MCF 10A (cell line): ENCODE results near the gene GTF2A1L. TPM values are rescaled to one million over a fixed set of nuclear protein-coding genes. Genes with fewer than 3 reads are reported as not detected.

Experiments used
- BruUV-seq: library from RNA; stranded (reverse); fragments of 400-500 nt; replicated peaks from 2 replicates; lab custom pipeline; 2021; lab: Mats Ljungman, UMichigan
- CTCF ChIA-PET: fragments of 300-600 bp; sonication (Branson Sonifier 250); formaldehyde crosslinking; extraction: SDS; loops from one replicate; lab custom pipeline; 2021; ENCODE audit warnings: antibody characterized with exemption, inconsistent platforms; lab: Yijun Ruan, JAX
- POLR2A ChIA-PET: fragments of 300-600, 350-650 bp; sonication (Branson Sonifier 250); formaldehyde crosslinking; extraction: SDS; loops from one replicate; lab custom pipeline; 2020; ENCODE audit warnings: antibody characterized with exemption, inconsistent platforms; lab: Yijun Ruan, JAX
- DNase-seq: peaks from one replicate; pipeline ENCODE4 v3.0.0-alpha.2; 2018; ENCODE audit not compliant: unreplicated experiment
- H3K27ac Mint-ChIP-seq: one replicate; pipeline ENCODE4 v1.8.0; 2022; ENCODE audit warnings: mild to moderate bottlenecking, low read depth, mixed read lengths; ENCODE audit not compliant: unreplicated experiment
- H3K27me3 Mint-ChIP-seq: one replicate; pipeline ENCODE4 v1.8.0; 2022; ENCODE audit warnings: mixed read lengths; ENCODE audit not compliant: insufficient read depth, unreplicated experiment
- H3K36me3 Mint-ChIP-seq: one replicate; pipeline ENCODE4 v1.8.0; 2022; ENCODE audit warnings: mild to moderate bottlenecking, moderate library complexity, mixed read lengths; ENCODE audit not compliant: insufficient read depth, unreplicated experiment
- H3K4me1 Mint-ChIP-seq: one replicate; pipeline ENCODE4 v1.8.0; 2022; ENCODE audit warnings: mixed read lengths; ENCODE audit not compliant: insufficient read depth, unreplicated experiment
- H3K4me3 Mint-ChIP-seq: one replicate; pipeline ENCODE4 v1.8.0; 2022; ENCODE audit warnings: mild to moderate bottlenecking, moderate library complexity, mixed read lengths; ENCODE audit not compliant: unreplicated experiment
- H3K9me3 Mint-ChIP-seq: one replicate; pipeline ENCODE4 v1.8.0; 2022; ENCODE audit warnings: mixed read lengths; ENCODE audit not compliant: unreplicated experiment
- CTCF ChIP-seq: fragments of 200-600 bp; IDR thresholded peaks from one replicate; pipeline ENCODE4 v1.8.0; 2022; ENCODE audit warnings: antibody characterized with exemption, mild to moderate bottlenecking; ENCODE audit not compliant: unreplicated experiment
- intact Hi-C: fragments of 100-400 bp; cut with micrococcal nuclease; formaldehyde crosslinking; loops from 2 replicates; pipeline ENCODE4 v1.14.1; 2022
- total RNA-seq: library from RNA; stranded (reverse); gene quantifications from 2 replicates; pipeline ENCODE4 v1.2.3, GENCODE V29; 2022

Gene GTF2A1L
- total RNA-seq, 1 experiment from 2014 or later = not detected

GRCh38 chr2:48719480-48720177, 102.0 kb downstream of the GTF2A1L start:
- CTCF ChIA-PET = interaction anchor here (0.6 to 1.0 kb wide), 3 partner anchors 9 to 142 kb away, joined by 3 read pairs; no protein-coding TSS in a partner anchor
- Mint-ChIP-seq H3K4me3 (no peak overlapping the region), H3K4me1 (peaks cover 45% of the 10 kb centered on the region), H3K27ac (no peak overlapping the region), H3K36me3 (peaks cover 6% of the 10 kb centered on the region), H3K9me3 (no peaks in the 10 kb centered on the region), H3K27me3 (no peaks in the 10 kb centered on the region)
- POLR2A ChIA-PET = interaction anchor here (0.7 kb wide), 1 partner anchor 9 kb away, joined by 3 read pairs; no protein-coding TSS in a partner anchor
- TF ChIP-seq CTCF = no peak
- intact Hi-C loops = no loop called here
- no peak for DNase-seq
- no TSS peak for BruUV-seq

- no peak for TF ChIP-seq CTCF
- H3K36me3 Mint-ChIP-seq = peaks cover 6% of the 10 kb centered on the region
- no peaks in the 10 kb centered on the region for H3K27me3 Mint-ChIP-seq
- no peak overlapping the region for H3K27ac Mint-ChIP-seq
- BruUV-seq = no TSS peak
- CTCF ChIA-PET = interaction anchor here (1.2 kb wide), 1 partner anchor 100 kb away, joined by 4 read pairs; no protein-coding TSS in a partner anchor
- no peaks in the 10 kb centered on the region for H3K9me3 Mint-ChIP-seq
- H3K4me3 Mint-ChIP-seq = no peak overlapping the region
- peaks cover 31% of the 10 kb centered on the region for H3K4me1 Mint-ChIP-seq
- intact Hi-C loops = no loop called here
- DNase-seq = no peak
- POLR2A ChIA-PET = no interaction called here
Observed at GRCh38 chr2:48721158-48721557, 103.5 kb downstream of the GTF2A1L start.

GRCh38 chr2:48722391-48722790, 104.7 kb downstream of the GTF2A1L start:
- H3K36me3 Mint-ChIP-seq = peaks cover 6% of the 10 kb centered on the region
- POLR2A ChIA-PET = no interaction called here
- no peak for TF ChIP-seq CTCF
- CTCF ChIA-PET = no interaction called here
- no peaks in the 10 kb centered on the region for H3K27me3 Mint-ChIP-seq
- no peak for DNase-seq
- intact Hi-C loops = no loop called here
- no peaks in the 10 kb centered on the region for H3K9me3 Mint-ChIP-seq
- no peak overlapping the region for H3K27ac Mint-ChIP-seq
- no TSS peak for BruUV-seq
- H3K4me1 Mint-ChIP-seq = peaks cover 23% of the 10 kb centered on the region
- H3K4me3 Mint-ChIP-seq = no peak overlapping the region

- intact Hi-C loops = no loop called here
- POLR2A ChIA-PET = no interaction called here
- Mint-ChIP-seq H3K4me1 (peaks cover 16% of the 10 kb centered on the region), H3K4me3 (no peak overlapping the region), H3K27me3 (no peaks in the 10 kb centered on the region), H3K36me3 (peaks cover 6% of the 10 kb centered on the region), H3K9me3 (no peaks in the 10 kb centered on the region), H3K27ac (peak overlapping the region; percentile 42)
- CTCF ChIA-PET = no interaction called here
- TF ChIP-seq CTCF = no peak
- no TSS peak for BruUV-seq
- DNase-seq = no peak
Observed at GRCh38 chr2:48723129-48723528, 105.5 kb downstream of the GTF2A1L start.
